KMS-11 (cell line): Measurements from ENCODE around the gene PRR30.
"Not testable (repeated sequence)": the region's sequence is repeated elsewhere in the genome, so short reads cannot be mapped to it uniquely, and the experiment has no call there.

Source experiments
- H2AFZ ChIP-seq: fragments of 200-600 bp; sonication (generic); 2 replicates; pipeline ENCODE4 v1.6.1; 2016; ENCODE audit warnings: antibody characterized with exemption, mixed run types, low read depth
- H3K27ac ChIP-seq: fragments of 200-600 bp; sonication (generic); 2 replicates; pipeline ENCODE4 v1.6.1; 2016; ENCODE audit warnings: mild to moderate bottlenecking, mixed run types
- H3K27me3 ChIP-seq: fragments of 200-600 bp; sonication (generic); 2 replicates; pipeline ENCODE4 v1.6.1; 2017; ENCODE audit warnings: mild to moderate bottlenecking, low read depth, mixed run types, moderate library complexity; ENCODE audit not compliant: insufficient read depth
- H3K36me3 ChIP-seq: fragments of 200-600 bp; sonication (generic); 2 replicates; pipeline ENCODE4 v1.6.1; 2017; ENCODE audit warnings: mild to moderate bottlenecking, mixed run types; ENCODE audit not compliant: insufficient read depth
- H3K4me1 ChIP-seq: fragments of 200-600 bp; sonication (generic); 2 replicates; pipeline ENCODE4 v1.6.1; 2016; ENCODE audit warnings: mild to moderate bottlenecking, low read depth, mixed run types; ENCODE audit not compliant: poor library complexity, severe bottlenecking
- H3K4me2 ChIP-seq: fragments of 200-600 bp; sonication (generic); 2 replicates; pipeline ENCODE4 v1.7.0; 2016; ENCODE audit warnings: mild to moderate bottlenecking, mixed run types
- H3K4me3 ChIP-seq: fragments of 200-600 bp; sonication (generic); IDR thresholded peaks from 2 replicates; pipeline ENCODE4 v1.6.1; 2017; ENCODE audit warnings: low read depth, low read length, mixed read lengths; ENCODE audit not compliant: insufficient read depth
- H3K79me2 ChIP-seq: fragments of 200-600 bp; sonication (generic); 2 replicates; pipeline ENCODE4 v1.6.1; 2016; ENCODE audit warnings: low read depth, mixed run types; ENCODE audit not compliant: insufficient read depth
- H3K9ac ChIP-seq: fragments of 200-600 bp; sonication (generic); 2 replicates; pipeline ENCODE4 v1.6.1; 2016; ENCODE audit warnings: mild to moderate bottlenecking, mixed run types
- H4K20me1 ChIP-seq: fragments of 200-600 bp; sonication (generic); 2 replicates; pipeline ENCODE4 v1.6.1; 2016; ENCODE audit warnings: mild to moderate bottlenecking, mixed run types; ENCODE audit not compliant: insufficient read depth
- TF ChIP-seq, protein P1 (sequence below): fragments of 200-600 bp; sonication (generic); conservative IDR thresholded peaks from 2 replicates; pipeline ENCODE4 v1.6.1; 2017; ENCODE audit warnings: low read depth, mild to moderate bottlenecking, antibody characterized with exemption, low read length, moderate library complexity, mixed read lengths

PRR30 gene

DNA sequence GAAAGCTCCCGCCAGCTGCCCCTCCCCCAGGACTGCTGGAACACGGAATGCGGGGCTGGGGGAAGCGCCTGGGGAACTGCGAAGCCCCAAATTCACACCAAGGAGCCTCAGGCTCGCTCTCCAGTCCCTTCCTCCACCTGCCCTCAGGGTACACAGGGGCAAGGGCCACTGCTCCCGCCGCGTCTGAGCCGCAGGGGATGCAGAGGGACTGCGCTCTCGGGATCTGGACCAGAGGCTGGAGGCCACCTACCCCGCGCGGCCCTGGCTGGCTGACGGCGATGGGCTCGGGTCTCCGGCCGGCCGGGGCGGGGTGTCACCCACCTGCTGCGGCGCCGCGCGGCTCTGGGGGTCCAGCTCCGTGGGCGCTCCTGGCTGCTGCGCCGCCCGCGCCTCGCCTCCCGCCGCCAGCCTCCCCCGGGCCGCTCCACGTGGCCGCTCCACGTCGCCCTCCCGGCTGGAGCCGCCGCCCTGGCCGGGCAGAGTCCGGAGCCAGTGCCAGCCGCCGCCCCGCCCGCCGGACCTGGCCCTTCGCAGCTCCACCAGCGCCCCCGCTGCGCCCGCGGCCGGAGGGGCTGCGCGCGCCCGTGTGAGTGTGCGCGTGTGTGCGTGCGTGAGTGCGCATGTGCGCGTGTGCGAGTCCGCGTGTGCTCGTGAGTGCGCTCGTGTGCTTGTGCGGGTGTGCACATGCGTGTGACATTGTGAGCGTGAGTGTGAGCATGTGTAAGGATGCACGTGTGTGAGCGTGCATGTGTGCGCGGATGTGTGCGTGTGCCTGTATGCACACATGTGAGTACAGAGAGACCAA is 20.5 kb downstream of the PRR30 start, which contains the start of gene CGREF1:
CGREF1 (minus strand) TSS at position 604 of the 805 bp plus-strand sequence. CDS start 14,762 bp downstream, outside the sequence.
- Histone ChIP-seq H2AFZ (no peak within 1 kb of the TSS), H3K9ac (no peak within 1 kb of the TSS; the same call in 1 of the 2 replicates), H3K36me3 (no peaks in the 10 kb centered on the region), H3K27me3 (no peaks in the 10 kb centered on the region), H4K20me1 (no peaks in the 10 kb centered on the region), H3K4me3 (no peak within 1 kb of the TSS), H3K4me1 (peaks cover 4% of the 10 kb centered on the region), H3K4me2 (no peak within 1 kb of the TSS), H3K79me2 (no peaks in the 10 kb centered on the region), H3K27ac (no peak within 1 kb of the TSS)
- TF ChIP-seq, protein P1, sequence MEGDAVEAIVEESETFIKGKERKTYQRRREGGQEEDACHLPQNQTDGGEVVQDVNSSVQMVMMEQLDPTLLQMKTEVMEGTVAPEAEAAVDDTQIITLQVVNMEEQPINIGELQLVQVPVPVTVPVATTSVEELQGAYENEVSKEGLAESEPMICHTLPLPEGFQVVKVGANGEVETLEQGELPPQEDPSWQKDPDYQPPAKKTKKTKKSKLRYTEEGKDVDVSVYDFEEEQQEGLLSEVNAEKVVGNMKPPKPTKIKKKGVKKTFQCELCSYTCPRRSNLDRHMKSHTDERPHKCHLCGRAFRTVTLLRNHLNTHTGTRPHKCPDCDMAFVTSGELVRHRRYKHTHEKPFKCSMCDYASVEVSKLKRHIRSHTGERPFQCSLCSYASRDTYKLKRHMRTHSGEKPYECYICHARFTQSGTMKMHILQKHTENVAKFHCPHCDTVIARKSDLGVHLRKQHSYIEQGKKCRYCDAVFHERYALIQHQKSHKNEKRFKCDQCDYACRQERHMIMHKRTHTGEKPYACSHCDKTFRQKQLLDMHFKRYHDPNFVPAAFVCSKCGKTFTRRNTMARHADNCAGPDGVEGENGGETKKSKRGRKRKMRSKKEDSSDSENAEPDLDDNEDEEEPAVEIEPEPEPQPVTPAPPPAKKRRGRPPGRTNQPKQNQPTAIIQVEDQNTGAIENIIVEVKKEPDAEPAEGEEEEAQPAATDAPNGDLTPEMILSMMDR: no peak

DNA sequence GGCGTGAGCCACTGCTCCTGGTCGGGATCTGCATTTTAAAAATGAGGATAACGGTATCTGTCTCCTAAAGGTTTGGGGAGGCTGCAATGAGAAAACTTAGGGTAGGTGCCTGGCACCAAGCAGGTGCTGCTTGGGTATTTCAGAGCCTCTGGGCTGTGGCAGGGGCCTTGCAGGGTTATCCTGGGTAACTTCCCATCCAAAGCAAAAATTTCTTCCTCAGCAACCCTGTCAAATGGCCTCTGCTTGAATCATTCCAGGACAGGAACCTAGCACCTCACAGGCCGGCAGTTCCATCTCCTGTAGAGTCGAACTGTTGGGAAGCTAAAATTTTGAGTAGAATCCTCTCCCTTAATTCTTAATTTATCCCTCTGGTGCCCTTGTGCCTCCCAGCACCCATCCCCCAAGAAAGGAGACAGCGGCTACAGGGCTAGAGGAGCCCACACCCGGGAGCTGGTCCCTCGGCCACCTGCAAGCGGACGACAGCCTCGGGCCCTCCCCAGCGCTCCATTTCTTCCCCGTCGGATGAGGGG is 21.1 kb downstream of the PRR30 start:
- H3K4me3 ChIP-seq: no peak overlapping the region
- H3K27ac ChIP-seq: no peak overlapping the region
- no peaks in the 10 kb centered on the region for H3K36me3 ChIP-seq
- H3K4me1 ChIP-seq: peaks cover 2% of the 10 kb centered on the region
- no peaks in the 10 kb centered on the region for H4K20me1 ChIP-seq
- no peaks in the 10 kb centered on the region for H3K79me2 ChIP-seq
- TF ChIP-seq, protein P1: no peak
- H3K27me3 ChIP-seq: no peaks in the 10 kb centered on the region
- no peak overlapping the region for H2AFZ ChIP-seq
- H3K9ac ChIP-seq: no peak overlapping the region
- H3K4me2 ChIP-seq: no peak overlapping the region

DNA sequence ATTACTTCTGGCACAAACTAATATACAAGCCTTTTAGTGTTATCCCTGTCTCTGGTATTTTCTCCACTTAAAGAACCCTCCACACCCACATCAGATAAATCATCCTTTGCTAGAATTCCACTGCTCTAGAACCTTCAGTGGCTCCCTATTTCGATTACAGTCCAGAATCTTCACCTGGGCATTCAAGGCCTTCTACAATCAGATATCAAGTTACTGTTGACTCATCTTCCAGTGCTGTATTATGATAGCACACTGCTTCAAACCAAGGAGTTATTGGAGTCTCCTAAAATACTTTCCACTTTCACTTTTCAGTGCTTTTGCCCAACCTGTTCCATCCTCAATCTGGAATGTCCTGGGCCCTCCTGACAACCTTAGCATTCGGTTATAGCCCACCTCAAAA is 23.7 kb downstream of the PRR30 start:
- H2AFZ ChIP-seq: no peak overlapping the region
- no peak overlapping the region for H3K27ac ChIP-seq
- H3K36me3 ChIP-seq: no peaks in the 10 kb centered on the region
- H3K27me3 ChIP-seq: no peaks in the 10 kb centered on the region
- no peak overlapping the region for H3K4me2 ChIP-seq
- TF ChIP-seq, protein P1: no peak
- no peak overlapping the region for H3K9ac ChIP-seq
- H3K4me3 ChIP-seq: no peak overlapping the region
- no peaks in the 10 kb centered on the region for H4K20me1 ChIP-seq
- H3K4me1 ChIP-seq: no peaks in the 10 kb centered on the region
- no peaks in the 10 kb centered on the region for H3K79me2 ChIP-seq

DNA sequence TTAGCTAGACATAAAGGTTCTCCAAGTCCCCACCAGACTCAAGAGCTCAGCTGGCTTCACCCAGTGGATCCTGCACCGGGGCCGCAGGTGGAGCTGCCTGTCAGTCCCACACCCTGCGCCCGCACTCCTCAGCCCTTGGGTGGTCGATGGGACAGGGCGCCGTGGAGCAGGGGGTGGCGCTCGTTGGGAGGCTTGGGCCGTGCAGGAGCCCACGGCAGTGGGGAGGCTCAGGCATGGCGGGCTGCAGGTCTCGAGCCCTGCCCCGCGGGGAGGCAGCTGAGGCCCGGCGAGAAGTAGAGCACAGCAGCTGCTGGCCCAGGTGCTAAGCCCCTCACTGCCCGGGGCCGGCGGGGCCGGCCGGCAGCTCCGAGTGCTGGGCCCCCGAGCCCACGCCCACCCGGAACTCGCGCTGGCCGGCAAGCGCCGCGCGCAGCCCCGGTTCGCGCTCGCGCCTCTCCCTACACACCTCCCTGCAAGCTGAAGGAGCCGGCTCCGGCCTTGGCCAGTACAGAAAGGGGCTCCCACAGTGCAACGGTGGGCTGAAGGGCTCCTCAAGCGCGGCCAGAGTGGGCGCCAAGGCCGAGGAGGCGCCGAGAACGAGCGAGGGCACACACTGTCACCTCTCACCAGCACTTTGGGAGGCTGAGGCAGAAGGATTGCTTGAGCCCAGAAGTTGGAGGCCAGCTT is 27.7 kb downstream of the PRR30 start:
- not testable (repeated sequence) for H3K27ac ChIP-seq

GRCh38 chr2:27110603-27111352 is 28.4 kb downstream of the PRR30 start:
- H3K4me3 ChIP-seq, H3K79me2 ChIP-seq, H3K36me3 ChIP-seq, H3K27ac ChIP-seq, H3K4me2 ChIP-seq, H3K27me3 ChIP-seq, H3K9ac ChIP-seq, H2AFZ ChIP-seq, H4K20me1 ChIP-seq, H3K4me1 ChIP-seq: not testable (repeated sequence)

More for the DNA sequence above, 27.7 kb downstream of the PRR30 start:
- H3K4me2 ChIP-seq, H4K20me1 ChIP-seq, H2AFZ ChIP-seq, H3K36me3 ChIP-seq, H3K79me2 ChIP-seq, H3K4me3 ChIP-seq, H3K27me3 ChIP-seq, H3K4me1 ChIP-seq, H3K9ac ChIP-seq: not testable (repeated sequence)
